NCI-H2196 treated with DMSO at 0.1 percent for 48 hours (cell line): ENCODE data around the gene JAM3.
A peak's percentile ranks its signal among the peaks of the same experiment; 100 is the strongest.

Source experiments
- DNase-seq: peaks from one replicate; lab custom pipeline; 2025; ENCODE audit not compliant: unreplicated experiment; lab: John Stamatoyannopoulos, UW

Gene JAM3

DNA sequence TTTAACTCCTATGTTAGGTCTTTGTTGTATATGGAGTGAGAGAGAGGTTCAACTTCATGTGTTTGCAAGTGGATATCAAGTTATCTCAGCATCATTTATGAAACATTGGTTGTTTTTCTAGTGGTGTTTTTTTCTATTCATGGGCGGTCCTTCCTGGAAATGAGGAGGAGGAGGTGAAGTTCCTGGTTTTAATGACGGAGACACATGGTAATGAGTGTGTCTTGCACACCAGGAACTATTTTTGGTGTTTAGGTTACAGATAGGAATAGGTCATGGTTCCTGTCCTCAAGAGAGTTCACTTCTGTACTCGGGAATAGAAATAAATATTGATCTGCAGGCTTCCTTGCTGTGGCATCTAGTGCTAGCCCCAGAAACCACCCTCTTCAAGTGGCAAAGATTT is 74.9 kb downstream of the JAM3 start:
- DNase-seq: no peak

- no peak for DNase-seq
These were observed 75.9 kb downstream of the JAM3 start for GRCh38 chr11:134144744-134145143.

- peak; percentile 21 for DNase-seq
These were observed 76.8 kb downstream of the JAM3 start for GRCh38 chr11:134145715-134146114.

DNA sequence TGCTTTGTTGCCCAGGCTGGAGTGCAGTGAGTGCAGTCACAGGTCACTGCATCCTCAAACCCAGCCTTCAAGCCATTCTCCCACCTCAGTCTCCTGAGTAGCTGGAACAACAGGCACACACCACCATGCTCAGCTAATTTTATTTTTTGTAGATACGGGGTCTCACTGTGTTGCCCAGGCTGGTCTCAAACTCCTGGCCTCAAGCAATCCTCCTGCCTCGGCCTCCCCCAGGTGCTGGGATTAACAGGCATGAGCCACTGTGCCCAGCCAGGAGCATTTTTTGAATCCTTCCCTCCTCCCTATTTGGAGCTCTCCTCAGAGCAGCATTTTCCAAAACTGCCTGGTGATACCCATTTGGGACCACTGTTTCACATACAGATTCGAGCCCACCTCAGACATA is 77.7 kb downstream of the JAM3 start:
- DNase-seq: no peak

GRCh38 chr11:134149371-134149770 is 80.5 kb downstream of the JAM3 start:
- DNase-seq: no peak

- no peak for DNase-seq
These were observed 81.5 kb downstream of the JAM3 start for GRCh38 chr11:134150195-134150903.

DNA sequence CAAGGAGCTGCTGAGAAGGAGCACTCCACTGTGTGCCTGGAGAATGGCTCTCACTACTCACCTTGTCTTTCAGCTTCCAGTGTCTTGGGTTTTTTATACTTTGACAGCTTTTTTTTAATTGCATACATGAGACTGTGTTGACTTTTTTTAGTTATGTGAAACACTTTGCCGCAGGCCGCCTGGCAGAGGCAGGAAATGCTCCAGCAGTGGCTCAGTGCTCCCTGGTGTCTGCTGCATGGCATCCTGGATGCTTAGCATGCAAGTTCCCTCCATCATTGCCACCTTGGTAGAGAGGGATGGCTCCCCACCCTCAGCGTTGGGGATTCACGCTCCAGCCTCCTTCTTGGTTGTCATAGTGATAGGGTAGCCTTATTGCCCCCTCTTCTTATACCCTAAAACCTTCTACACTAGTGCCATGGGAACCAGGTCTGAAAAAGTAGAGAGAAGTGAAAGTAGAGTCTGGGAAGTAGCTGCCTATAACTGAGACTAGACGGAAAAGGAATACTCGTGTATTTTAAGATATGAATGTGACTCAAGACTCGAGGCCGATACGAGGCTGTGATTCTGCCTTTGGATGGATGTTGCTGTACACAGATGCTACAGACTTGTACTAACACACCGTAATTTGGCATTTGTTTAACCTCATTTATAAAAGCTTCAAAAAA is 82.3 kb downstream of the JAM3 start:
- no peak for DNase-seq

- DNase-seq: no peak
These were observed 83.8 kb downstream of the JAM3 start for GRCh38 chr11:134152696-134153095.

DNA sequence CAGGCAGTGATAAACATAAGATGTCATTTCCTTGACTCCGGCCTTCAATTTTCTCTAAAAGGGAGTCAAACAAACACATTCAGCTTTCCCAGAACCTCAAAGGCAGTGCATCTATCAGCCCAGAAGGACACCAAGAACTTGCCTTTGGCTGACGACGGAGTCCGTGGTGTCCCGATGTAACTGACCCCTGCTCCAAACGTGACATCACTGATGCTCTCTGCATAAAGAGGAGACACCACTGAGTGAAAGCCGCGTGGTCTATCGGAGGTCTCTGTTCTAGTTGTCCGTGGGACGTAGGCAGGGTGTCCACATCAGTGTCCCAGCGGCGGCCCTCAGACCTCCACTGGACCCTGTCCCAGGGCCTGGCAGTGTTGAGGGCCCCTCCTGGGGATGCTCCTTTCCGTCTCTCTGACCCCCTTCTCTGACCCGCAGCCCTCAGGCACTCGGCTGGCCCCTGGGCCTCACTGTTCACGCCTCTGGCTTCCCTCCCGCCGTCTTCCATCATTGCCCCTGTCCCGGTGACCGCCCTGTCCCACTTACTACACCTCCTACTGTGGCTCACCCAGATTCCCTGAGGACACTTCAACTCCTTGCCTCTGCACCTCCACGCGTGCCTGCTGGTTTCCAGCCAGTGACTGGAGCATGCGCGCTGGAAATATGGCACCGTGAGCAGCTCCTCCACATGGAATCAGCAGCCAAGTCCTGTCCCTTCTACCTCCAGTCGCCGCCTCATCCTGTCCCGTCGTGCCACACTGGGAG is 84.5 kb downstream of the JAM3 start:
- no peak for DNase-seq

DNA sequence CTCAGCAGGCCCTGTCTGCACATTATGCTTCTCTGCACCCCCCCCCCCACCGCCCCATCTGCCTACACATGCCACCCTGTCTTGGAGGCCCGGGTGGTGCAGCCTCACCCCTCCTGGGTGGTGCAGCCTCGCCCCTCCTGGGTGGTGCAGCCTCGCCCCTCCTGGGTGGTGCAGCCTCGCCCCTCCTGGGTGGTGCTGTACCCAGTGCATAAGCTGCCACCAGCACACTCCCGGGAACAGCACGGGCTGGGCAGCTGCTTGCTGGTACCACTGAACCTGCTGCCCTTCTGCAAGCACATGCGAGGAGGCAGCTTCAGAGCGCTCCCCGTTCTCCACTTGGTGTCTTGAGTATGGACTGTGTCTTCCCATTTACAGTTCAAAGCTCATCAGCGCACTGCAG is 85.6 kb downstream of the JAM3 start:
- DNase-seq: no peak

DNA sequence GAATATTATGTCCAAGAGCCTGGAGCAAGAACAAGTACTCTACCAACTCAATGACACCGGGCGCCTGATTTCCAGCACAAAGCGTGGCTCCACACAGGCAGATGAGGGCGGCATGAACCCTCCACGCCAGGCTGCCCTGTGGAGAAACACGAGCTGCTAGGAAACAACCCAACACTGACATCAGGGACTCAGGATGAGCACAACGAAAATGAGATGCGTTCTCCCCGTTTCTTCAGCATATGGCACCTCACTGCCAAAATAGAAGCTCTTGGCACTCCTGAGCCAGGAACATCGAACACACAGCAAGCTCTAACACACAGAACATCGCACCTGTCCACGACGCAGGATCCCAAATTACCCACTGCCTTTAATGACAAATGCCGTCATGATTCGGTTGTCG is 86.6 kb downstream of the JAM3 start:
- no peak for DNase-seq

- no peak for DNase-seq
These were observed 87.3 kb downstream of the JAM3 start for GRCh38 chr11:134155946-134156865.

DNA sequence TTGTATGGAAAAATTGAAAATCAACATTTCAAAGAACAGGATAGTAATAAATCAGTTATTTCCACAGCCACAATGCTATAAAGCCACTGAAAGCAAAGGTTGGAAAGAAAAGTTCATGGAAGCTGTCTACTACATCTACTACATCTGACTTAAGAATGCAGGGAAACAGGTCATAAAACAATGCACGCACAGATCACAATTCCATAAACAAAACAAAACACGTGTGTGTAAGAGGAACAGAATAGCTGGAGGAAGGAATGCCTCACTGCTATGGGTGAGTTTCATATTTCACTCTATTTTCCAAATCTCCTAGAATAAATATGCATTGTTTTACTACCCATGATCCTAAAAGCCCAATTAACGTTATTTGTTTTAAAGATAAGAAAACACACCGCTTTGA is 88.6 kb downstream of the JAM3 start:
- no peak for DNase-seq

DNA sequence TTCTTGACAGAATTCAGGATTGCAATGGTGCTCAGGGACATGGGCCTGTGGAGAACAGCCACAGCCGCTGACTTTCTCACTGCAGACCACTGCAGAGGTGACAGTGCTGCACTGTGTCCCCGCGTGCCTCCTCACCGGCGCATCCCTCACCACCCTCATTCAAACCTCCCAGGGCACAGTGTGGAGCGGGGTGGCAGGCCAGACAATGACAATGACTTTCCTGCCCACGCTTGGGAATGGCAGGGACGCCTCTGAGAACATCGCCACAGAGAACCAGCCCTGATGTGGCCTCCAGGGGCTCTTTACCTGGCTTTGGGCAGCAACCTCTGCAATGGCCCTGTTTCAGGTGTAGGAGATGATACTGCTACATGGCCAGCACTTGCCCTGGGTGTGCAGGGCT is 89.2 kb downstream of the JAM3 start:
- no peak for DNase-seq

GRCh38 chr11:134159652-134160051 is 90.8 kb downstream of the JAM3 start:
- no peak for DNase-seq

- no peak for DNase-seq
These were observed 95.9 kb downstream of the JAM3 start for GRCh38 chr11:134164490-134165370.

DNA sequence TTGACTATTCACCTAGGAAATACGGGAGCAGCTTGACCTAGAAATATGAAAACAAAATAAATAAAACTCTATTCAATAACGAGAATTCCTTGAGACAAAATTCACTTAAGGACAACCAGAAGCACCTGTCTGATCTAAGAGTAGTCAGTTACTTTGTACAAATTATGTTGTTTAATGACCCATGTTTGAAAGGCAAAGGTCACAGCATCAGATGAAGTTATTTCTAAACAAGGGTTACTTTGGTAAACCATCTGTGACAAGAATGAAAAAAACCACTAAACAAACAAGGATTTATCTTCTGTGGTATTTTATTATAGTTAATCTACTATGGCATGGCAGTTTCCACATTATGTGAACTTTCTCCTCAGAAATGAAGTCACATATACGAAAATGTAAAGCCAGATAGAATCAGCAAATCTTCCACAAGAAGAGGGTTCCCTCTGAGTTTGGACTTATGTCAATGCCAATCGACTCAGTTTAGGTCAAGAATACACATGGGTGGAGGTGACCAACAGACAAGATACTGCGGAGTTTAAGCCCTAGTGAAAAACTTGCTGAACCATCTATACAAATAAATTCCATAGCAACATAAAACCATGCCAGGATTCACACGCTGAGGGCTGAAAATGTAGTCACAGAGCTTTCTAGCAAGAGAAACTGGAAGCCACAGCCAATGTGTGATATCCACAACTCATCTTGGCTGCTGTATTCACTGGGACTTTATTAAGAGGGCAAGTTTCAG is 101.5 kb downstream of the JAM3 start:
- DNase-seq: no peak

DNA sequence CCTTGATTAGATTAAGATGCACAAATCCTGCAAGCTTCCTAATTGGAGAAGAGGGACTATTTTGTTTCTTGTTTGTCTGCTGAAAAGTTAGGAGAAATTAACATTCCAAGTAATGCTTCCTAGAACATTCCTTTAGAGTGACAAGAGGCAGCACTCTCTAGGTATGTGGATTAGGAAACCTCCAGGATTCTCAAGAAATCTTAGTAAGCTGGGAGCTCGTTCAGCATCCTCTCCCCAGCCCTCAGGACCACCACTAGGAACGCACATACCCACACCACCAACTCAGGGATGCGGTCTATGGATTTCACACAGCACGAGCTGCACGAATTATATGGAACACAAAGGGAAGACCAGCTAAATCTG is 102.0 kb downstream of the JAM3 start:
- no peak for DNase-seq

GRCh38 chr11:134171951-134172350 is 103.1 kb downstream of the JAM3 start:
- DNase-seq: no peak

GRCh38 chr11:134173296-134173695 is 104.4 kb downstream of the JAM3 start:
- no peak for DNase-seq
